Measurements from ENCODE around the gene UTP4.

Gene UTP4

DNA sequence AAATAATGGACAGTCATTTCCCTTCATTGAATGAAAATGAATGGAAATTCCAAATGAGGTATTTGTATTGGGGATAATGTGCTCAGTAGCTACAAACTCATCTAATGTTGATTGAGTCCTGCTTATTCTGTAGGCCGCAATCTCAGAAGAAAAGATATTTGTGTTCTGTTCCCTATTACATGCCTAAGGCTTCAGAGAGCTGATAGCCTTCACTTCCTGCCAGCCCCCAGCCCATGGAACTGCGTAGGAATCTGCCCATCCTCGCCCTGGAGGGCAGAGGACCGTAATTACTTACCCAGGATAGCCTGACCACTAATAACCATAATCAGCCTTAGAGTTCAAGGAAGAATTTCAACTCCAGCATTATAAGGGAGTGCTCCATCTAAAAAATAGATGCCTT lies 36.6 kb downstream of the UTP4 start:
- TF ChIP-seq FOXM1 (IDR thresholded peaks at IDR 0.05; ENCODE audit: borderline replicate concordance, low read depth): no peak
- TF ChIP-seq CREB1 (IDR thresholded peaks at IDR 0.05; ENCODE audit: low read depth): no peak
- TF ChIP-seq TAF1 (IDR thresholded peaks at IDR 0.05; ENCODE audit: low read depth): no peak
- no peak for TF ChIP-seq USF1 (IDR thresholded peaks at IDR 0.05)
- TF ChIP-seq NFIC (IDR thresholded peaks at IDR 0.05): no peak
- no peak for TF ChIP-seq ZBTB7A (IDR thresholded peaks at IDR 0.05; ENCODE audit: low read depth)
- no peak for TF ChIP-seq TEAD4 (IDR thresholded peaks at IDR 0.05)
- no peak for TF ChIP-seq EGR1 (IDR thresholded peaks at IDR 0.05)
- no peak for TF ChIP-seq TCF12 (IDR thresholded peaks at IDR 0.05; ENCODE audit: low read depth)
- TF ChIP-seq, protein P1, sequence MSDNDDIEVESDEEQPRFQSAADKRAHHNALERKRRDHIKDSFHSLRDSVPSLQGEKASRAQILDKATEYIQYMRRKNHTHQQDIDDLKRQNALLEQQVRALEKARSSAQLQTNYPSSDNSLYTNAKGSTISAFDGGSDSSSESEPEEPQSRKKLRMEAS (IDR thresholded peaks at IDR 0.05): no peak
- no peak for TF ChIP-seq RAD21 (IDR thresholded peaks at IDR 0.05; ENCODE audit: low read depth)
- TF ChIP-seq YY1 (IDR thresholded peaks at IDR 0.05; ENCODE audit: low read depth): no peak
- TF ChIP-seq EP300 (IDR thresholded peaks at IDR 0.05; ENCODE audit: borderline replicate concordance): no peak
- TF ChIP-seq CEBPB (IDR thresholded peaks at IDR 0.05): no peak
- TF ChIP-seq, protein P2, sequence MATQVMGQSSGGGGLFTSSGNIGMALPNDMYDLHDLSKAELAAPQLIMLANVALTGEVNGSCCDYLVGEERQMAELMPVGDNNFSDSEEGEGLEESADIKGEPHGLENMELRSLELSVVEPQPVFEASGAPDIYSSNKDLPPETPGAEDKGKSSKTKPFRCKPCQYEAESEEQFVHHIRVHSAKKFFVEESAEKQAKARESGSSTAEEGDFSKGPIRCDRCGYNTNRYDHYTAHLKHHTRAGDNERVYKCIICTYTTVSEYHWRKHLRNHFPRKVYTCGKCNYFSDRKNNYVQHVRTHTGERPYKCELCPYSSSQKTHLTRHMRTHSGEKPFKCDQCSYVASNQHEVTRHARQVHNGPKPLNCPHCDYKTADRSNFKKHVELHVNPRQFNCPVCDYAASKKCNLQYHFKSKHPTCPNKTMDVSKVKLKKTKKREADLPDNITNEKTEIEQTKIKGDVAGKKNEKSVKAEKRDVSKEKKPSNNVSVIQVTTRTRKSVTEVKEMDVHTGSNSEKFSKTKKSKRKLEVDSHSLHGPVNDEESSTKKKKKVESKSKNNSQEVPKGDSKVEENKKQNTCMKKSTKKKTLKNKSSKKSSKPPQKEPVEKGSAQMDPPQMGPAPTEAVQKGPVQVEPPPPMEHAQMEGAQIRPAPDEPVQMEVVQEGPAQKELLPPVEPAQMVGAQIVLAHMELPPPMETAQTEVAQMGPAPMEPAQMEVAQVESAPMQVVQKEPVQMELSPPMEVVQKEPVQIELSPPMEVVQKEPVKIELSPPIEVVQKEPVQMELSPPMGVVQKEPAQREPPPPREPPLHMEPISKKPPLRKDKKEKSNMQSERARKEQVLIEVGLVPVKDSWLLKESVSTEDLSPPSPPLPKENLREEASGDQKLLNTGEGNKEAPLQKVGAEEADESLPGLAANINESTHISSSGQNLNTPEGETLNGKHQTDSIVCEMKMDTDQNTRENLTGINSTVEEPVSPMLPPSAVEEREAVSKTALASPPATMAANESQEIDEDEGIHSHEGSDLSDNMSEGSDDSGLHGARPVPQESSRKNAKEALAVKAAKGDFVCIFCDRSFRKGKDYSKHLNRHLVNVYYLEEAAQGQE (IDR thresholded peaks at IDR 0.05; ENCODE audit: low read depth): no peak

DNA sequence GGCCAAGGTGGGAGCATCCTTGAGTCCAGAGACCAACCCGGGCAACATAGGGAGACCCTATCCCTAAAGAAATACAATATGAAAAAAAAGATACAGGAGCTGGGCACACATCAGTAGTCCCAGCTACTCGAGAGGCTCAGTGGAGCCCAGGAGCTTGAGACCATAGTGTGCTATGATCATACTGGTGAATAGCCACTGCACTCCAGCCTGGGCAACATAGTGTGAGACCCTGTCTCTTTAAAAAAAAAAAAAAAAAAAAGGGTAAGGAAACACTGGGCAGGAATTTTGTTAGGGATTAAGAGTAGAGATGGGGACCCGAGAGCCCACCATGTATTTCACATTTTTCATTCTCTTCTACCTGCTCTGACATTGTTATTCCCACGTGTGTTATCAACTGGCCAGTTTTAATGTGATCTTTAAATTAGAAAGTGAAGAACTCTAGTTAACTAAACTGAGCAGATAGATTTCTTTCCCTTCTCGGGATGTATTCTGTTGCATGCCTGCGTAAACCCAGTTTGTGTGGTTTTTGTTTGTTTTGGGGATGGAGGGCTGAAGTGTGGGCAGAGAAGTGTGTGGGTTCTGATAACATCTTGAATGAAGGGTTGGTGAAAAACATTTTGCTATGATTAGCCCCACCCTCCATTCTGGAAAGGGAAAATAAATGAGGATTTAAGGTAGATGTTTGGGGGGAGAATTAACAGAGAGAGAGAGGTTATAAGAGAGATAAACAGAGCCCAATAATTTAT lies 37.3 kb downstream of the UTP4 start:
- TF ChIP-seq TCF12 (IDR thresholded peaks at IDR 0.05; ENCODE audit: low read depth) (no peak), NFIC (IDR thresholded peaks at IDR 0.05) (no peak), CEBPB (IDR thresholded peaks at IDR 0.05) (no peak), TEAD4 (IDR thresholded peaks at IDR 0.05) (no peak), YY1 (IDR thresholded peaks at IDR 0.05; ENCODE audit: low read depth) (no peak), EP300 (IDR thresholded peaks at IDR 0.05; ENCODE audit: borderline replicate concordance) (no peak), EGR1 (IDR thresholded peaks at IDR 0.05) (no peak), CREB1 (IDR thresholded peaks at IDR 0.05; ENCODE audit: low read depth) (no peak), FOXM1 (IDR thresholded peaks at IDR 0.05; ENCODE audit: borderline replicate concordance, low read depth) (no peak), ZBTB7A (IDR thresholded peaks at IDR 0.05; ENCODE audit: low read depth) (no peak), USF1 (IDR thresholded peaks at IDR 0.05) (no peak), TAF1 (IDR thresholded peaks at IDR 0.05; ENCODE audit: low read depth) (no peak), RAD21 (IDR thresholded peaks at IDR 0.05; ENCODE audit: low read depth) (no peak)
- TF ChIP-seq, protein P2 (IDR thresholded peaks at IDR 0.05; ENCODE audit: low read depth): no peak
- TF ChIP-seq, protein P1 (IDR thresholded peaks at IDR 0.05): no peak

DNA sequence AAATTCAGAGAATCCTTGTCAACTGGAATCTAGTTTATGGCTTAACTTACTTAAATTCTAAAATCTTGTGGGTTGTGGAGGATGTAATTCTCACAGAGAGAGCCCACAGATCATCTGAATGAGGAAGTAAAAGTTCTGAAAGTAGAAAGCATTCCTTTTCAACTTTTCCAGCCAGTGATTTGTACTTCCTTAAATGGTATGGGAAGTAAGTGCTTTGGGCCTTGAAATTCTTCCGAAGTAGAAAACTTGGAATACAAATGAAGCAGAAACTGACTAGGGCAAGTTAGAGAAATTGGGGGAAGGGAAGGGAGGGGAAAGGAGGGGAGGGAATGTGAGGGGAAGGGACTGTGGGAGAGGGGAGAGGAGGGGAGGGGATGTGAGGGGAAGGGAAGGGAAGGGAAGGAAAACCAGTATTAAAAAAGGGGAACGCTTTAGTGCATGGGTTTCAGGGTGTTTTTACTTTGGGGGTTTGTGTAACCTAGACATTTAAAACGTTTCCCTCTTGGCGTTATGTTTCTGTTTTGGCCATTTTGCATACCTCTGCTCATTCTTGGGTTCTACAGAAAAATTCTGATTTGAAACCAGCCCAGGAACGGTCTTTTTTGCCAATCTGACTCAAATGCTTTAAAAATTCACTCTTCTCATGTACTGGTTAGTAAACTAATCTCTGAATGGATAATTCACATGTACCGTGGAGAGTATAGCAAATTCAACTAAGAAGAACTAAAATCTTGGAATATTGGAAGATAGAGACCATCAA lies 39.1 kb downstream of the UTP4 start:
- no peak for TF ChIP-seq NFIC (IDR thresholded peaks at IDR 0.05)
- TF ChIP-seq, protein P1 (IDR thresholded peaks at IDR 0.05): no peak
- TF ChIP-seq TEAD4 (IDR thresholded peaks at IDR 0.05): no peak
- no peak for TF ChIP-seq CREB1 (IDR thresholded peaks at IDR 0.05; ENCODE audit: low read depth)

GRCh38 chr16:69176033-69176800 lies 43.8 kb downstream of the UTP4 start:
- TF ChIP-seq FOXM1 (IDR thresholded peaks at IDR 0.05; ENCODE audit: borderline replicate concordance, low read depth) (no peak), TEAD4 (IDR thresholded peaks at IDR 0.05) (no peak), YY1 (IDR thresholded peaks at IDR 0.05; ENCODE audit: low read depth) (no peak), NFIC (IDR thresholded peaks at IDR 0.05) (no peak), RAD21 (IDR thresholded peaks at IDR 0.05; ENCODE audit: low read depth) (no peak), CREB1 (IDR thresholded peaks at IDR 0.05; ENCODE audit: low read depth) (no peak), USF1 (IDR thresholded peaks at IDR 0.05) (no peak)
- TF ChIP-seq, protein P1 (IDR thresholded peaks at IDR 0.05): no peak
